HEK293T (cell line): ENCODE measurements around the gene MCEMP1.

ENCODE experiments used
- ARNT ChIP-seq: fragments of 450-650 bp; IDR thresholded peaks from 2 replicates; pipeline ENCODE4 v1.6.1; 2017; ENCODE audit warnings: mild to moderate bottlenecking
- BHLHE40 ChIP-seq: fragments of 450-650 bp; IDR thresholded peaks from 2 replicates; pipeline ENCODE4 v1.6.1; 2016; ENCODE audit warnings: mild to moderate bottlenecking, moderate library complexity, borderline replicate concordance
- CTBP1 ChIP-seq: fragments of 450-650 bp; IDR thresholded peaks from 2 replicates; pipeline ENCODE4 v1.6.1; 2016; ENCODE audit warnings: borderline replicate concordance
- ELF4 ChIP-seq: fragments of 450-650 bp; IDR thresholded peaks from 2 replicates; pipeline ENCODE4 v1.6.1; 2017; ENCODE audit warnings: antibody characterized with exemption
- FOXK2 ChIP-seq: fragments of 450-650 bp; IDR thresholded peaks from 2 replicates; pipeline ENCODE4 v1.6.1; 2016; ENCODE audit warnings: mild to moderate bottlenecking
- FOXM1 ChIP-seq: fragments of 450-650 bp; IDR thresholded peaks from 2 replicates; pipeline ENCODE4 v1.6.1; 2017; ENCODE audit warnings: mild to moderate bottlenecking, borderline replicate concordance
- L3MBTL2 ChIP-seq: fragments of 450-650 bp; conservative IDR thresholded peaks from 2 replicates; pipeline ENCODE4 v1.6.1; 2016; ENCODE audit warnings: mild to moderate bottlenecking
- NFRKB ChIP-seq: fragments of 450-650 bp; IDR thresholded peaks from 2 replicates; pipeline ENCODE4 v1.6.1; 2016; ENCODE audit warnings: mild to moderate bottlenecking, moderate library complexity
- PKNOX1 ChIP-seq: fragments of 450-650 bp; IDR thresholded peaks from 2 replicates; pipeline ENCODE4 v1.6.1; 2016
- SP1 ChIP-seq: fragments of 450-650 bp; IDR thresholded peaks from 2 replicates; pipeline ENCODE4 v1.6.1; 2017
- SUZ12 ChIP-seq: fragments of 450-650 bp; IDR thresholded peaks from 2 replicates; pipeline ENCODE4 v1.6.1; 2016; ENCODE audit warnings: mild to moderate bottlenecking
- TARDBP ChIP-seq: fragments of 450-650 bp; IDR thresholded peaks from 2 replicates; pipeline ENCODE4 v1.6.1; 2016
- ZNF384 ChIP-seq: fragments of 450-650 bp; IDR thresholded peaks from 2 replicates; pipeline ENCODE4 v1.6.1; 2016

DNA sequence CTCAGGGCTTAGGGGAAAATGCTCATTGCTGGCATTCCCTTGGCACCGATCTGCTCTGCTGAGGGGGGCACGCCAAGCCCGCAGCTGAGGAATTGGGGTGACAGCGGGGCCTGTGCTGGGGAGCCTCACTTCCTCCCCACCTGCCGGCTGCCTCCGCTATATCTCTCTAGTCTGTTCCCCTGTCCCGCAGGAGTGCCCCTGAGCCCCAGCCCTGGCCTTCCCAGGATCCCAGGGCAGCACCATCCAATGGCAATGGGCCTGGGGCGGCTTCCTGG, 30.5 kb upstream of the MCEMP1 start:
- no peak for TF ChIP-seq BHLHE40
- TF ChIP-seq SUZ12: no peak
- no peak for TF ChIP-seq TARDBP
- no peak for TF ChIP-seq ELF4
- TF ChIP-seq ZNF384: no peak
- no peak for TF ChIP-seq NFRKB
- TF ChIP-seq L3MBTL2: no peak
- TF ChIP-seq SP1: no peak
- no peak for TF ChIP-seq FOXM1
- no peak for TF ChIP-seq ARNT
- no peak for TF ChIP-seq PKNOX1
- TF ChIP-seq CTBP1: no peak
- no peak for TF ChIP-seq FOXK2
